PC-3 (cell line): Measurements from ENCODE around the gene KIAA1328. TPM values are rescaled to one million over a fixed set of nuclear protein-coding genes. Genes with fewer than 3 reads are reported as not detected.

Experiments used
- ATAC-seq: fragments of 200-7000 bp; cut with Tn5 transposase; 2 replicates; pipeline ENCODE4 v1.9.1; 2020; ENCODE audit warnings: mild to moderate bottlenecking, moderate library complexity
- BruUV-seq: library from RNA; stranded (reverse); fragments of 400-500 nt; replicated peaks from 2 replicates; lab custom pipeline; 2021; lab: Mats Ljungman, UMichigan
- CTCF ChIA-PET: fragments of 300-600 bp; sonication (Branson Sonifier 250); formaldehyde crosslinking; loops from one replicate; lab custom pipeline; 2022; ENCODE audit warnings: antibody characterized with exemption; lab: Charles Lee
- POLR2A ChIA-PET: fragments of 300-600 bp; sonication (Branson Sonifier 250); formaldehyde crosslinking; loops from one replicate; lab custom pipeline; 2022; ENCODE audit warnings: antibody characterized with exemption; ENCODE audit not compliant: unreplicated experiment; lab: Charles Lee
- DNase-seq: peaks from one replicate; pipeline ENCODE4 v3.0.0-alpha.2; 2015
- H2AFZ ChIP-seq: fragments of 300-600 bp; sonication (generic); 2 replicates; pipeline ENCODE4 v1.6.0; 2016; ENCODE audit warnings: antibody characterized with exemption, low read length
- H3F3A ChIP-seq: fragments of 300-600 bp; sonication (generic); one replicate; pipeline ENCODE4 v1.6.0; 2017; ENCODE audit warnings: antibody characterized with exemption, low read length, control low read depth, mild to moderate bottlenecking; ENCODE audit not compliant: unreplicated experiment
- H3K27ac ChIP-seq: fragments of 300-600 bp; sonication (generic); 2 replicates; pipeline ENCODE4 v1.5.1; 2016; ENCODE audit warnings: mild to moderate bottlenecking, low read length
- H3K27me3 ChIP-seq: fragments of 300-600 bp; sonication (generic); 2 replicates; pipeline ENCODE4 v1.6.1; 2016; ENCODE audit warnings: low read length, mixed read lengths
- H3K36me3 ChIP-seq: fragments of 300-600 bp; sonication (generic); 2 replicates; pipeline ENCODE4 v1.6.1; 2016; ENCODE audit warnings: low read depth, mixed run types, low read length, mixed read lengths
- H3K4me1 ChIP-seq: fragments of 300-600 bp; sonication (generic); 2 replicates; pipeline ENCODE4 v1.5.1; 2016; ENCODE audit warnings: low read length; ENCODE audit not compliant: insufficient read depth
- H3K4me2 ChIP-seq: fragments of 300-600 bp; sonication (generic); 2 replicates; pipeline ENCODE4 v1.6.0; 2016; ENCODE audit warnings: low read length
- H3K4me3 ChIP-seq: fragments of 300-600 bp; sonication (generic); 2 replicates; pipeline ENCODE4 v1.5.1; 2016; ENCODE audit warnings: mild to moderate bottlenecking, low read length, mixed read lengths
- H3K79me2 ChIP-seq: fragments of 300-600 bp; sonication (generic); 2 replicates; pipeline ENCODE4 v1.6.1; 2017; ENCODE audit warnings: low read length, mixed read lengths
- H3K9ac ChIP-seq: fragments of 300-600 bp; sonication (generic); 2 replicates; pipeline ENCODE4 v1.6.0; 2016; ENCODE audit warnings: mild to moderate bottlenecking, low read length
- H3K9me2 ChIP-seq: fragments of 300-600 bp; sonication (generic); replicated peaks from 2 replicates; pipeline ENCODE4 v1.6.1; 2016; ENCODE audit warnings: mixed run types, low read length, mixed read lengths
- H3K9me3 ChIP-seq: fragments of 300-600 bp; sonication (generic); 2 replicates; pipeline ENCODE4 v1.6.1; 2016; ENCODE audit warnings: low read length, mixed read lengths
- H4K20me1 ChIP-seq: fragments of 300-600 bp; sonication (generic); 2 replicates; pipeline ENCODE4 v1.6.1; 2016; ENCODE audit warnings: low read length, mixed read lengths
- CTCF ChIP-seq: fragments of 300-600 bp; sonication (generic); conservative IDR thresholded peaks from 2 replicates; pipeline ENCODE4 v1.5.1; 2017; ENCODE audit warnings: antibody characterized with exemption, low read depth, mild to moderate bottlenecking, low read length
- EZH2 ChIP-seq: fragments of 300-600 bp; sonication (generic); IDR thresholded peaks from one replicate; pipeline ENCODE4 v1.6.1; 2017; ENCODE audit warnings: antibody characterized with exemption, mild to moderate bottlenecking, low read length; ENCODE audit not compliant: unreplicated experiment
- EZH2phosphoT487 ChIP-seq: fragments of 300-600 bp; sonication (generic); IDR thresholded peaks from 2 replicates; pipeline ENCODE4 v1.6.1; 2018; ENCODE audit warnings: mild to moderate bottlenecking, antibody characterized with exemption, low read length, borderline replicate concordance
- intact Hi-C: fragments of 100-400 bp; cut with micrococcal nuclease; formaldehyde crosslinking; loops from 2 replicates; pipeline ENCODE4 v1.9.0; 2023
- total RNA-seq: library from RNA; depleted of rRNA; stranded (reverse); fragments of >200 nt; gene quantifications from 2 replicates; pipeline ENCODE4 v1.2.3, GENCODE V29; 2014

Gene KIAA1328
- total RNA-seq, 1 experiment from 2014 or later = 4.4 TPM

GRCh38 chr18:36960038-36960437 is 131.1 kb downstream of the KIAA1328 start:
- Histone ChIP-seq H3K79me2 (no peaks in the 10 kb centered on the region), H3K4me1 (no peaks in the 10 kb centered on the region), H3K4me3 (no peak overlapping the region), H3K36me3 (no peaks in the 10 kb centered on the region), H2AFZ (no peak overlapping the region), H4K20me1 (no peaks in the 10 kb centered on the region), H3K9me2 (no peaks in the 10 kb centered on the region), H3K27me3 (no peaks in the 10 kb centered on the region), H3K9ac (no peak overlapping the region), H3F3A (no peaks in the 10 kb centered on the region), H3K9me3 (no peaks in the 10 kb centered on the region), H3K27ac (no peak overlapping the region), H3K4me2 (no peak overlapping the region)
- ChIA-PET POLR2A (no interaction called here), CTCF (no interaction called here)
- TF ChIP-seq EZH2phosphoT487 (no peak), EZH2 (no peak), CTCF (no peak)
- no TSS peak for BruUV-seq
- no peak for DNase-seq
- intact Hi-C loops = no loop called here
- no peak for ATAC-seq

- no peaks in the 10 kb centered on the region for H3K79me2 ChIP-seq
- H3K4me1 ChIP-seq = no peaks in the 10 kb centered on the region
- no peak for ATAC-seq
- no peaks in the 10 kb centered on the region for H3K9me3 ChIP-seq
- no peaks in the 10 kb centered on the region for H3K36me3 ChIP-seq
- POLR2A ChIA-PET = no interaction called here
- H3F3A ChIP-seq = no peaks in the 10 kb centered on the region
- no TSS peak for BruUV-seq
- H3K27ac ChIP-seq = no peak overlapping the region
- H4K20me1 ChIP-seq = no peaks in the 10 kb centered on the region
- H3K9ac ChIP-seq = no peak overlapping the region
- no peak overlapping the region for H2AFZ ChIP-seq
- no peak for TF ChIP-seq EZH2
- no peak for TF ChIP-seq EZH2phosphoT487
- H3K9me2 ChIP-seq = no peaks in the 10 kb centered on the region
- CTCF ChIA-PET = no interaction called here
- no peaks in the 10 kb centered on the region for H3K27me3 ChIP-seq
- H3K4me2 ChIP-seq = no peak overlapping the region
- H3K4me3 ChIP-seq = no peak overlapping the region
- no peak for DNase-seq
- intact Hi-C loops = no loop called here
These were observed 134.5 kb downstream of the KIAA1328 start for GRCh38 chr18:36963464-36963863.

GRCh38 chr18:36974686-36975085 is 145.8 kb downstream of the KIAA1328 start:
- TF ChIP-seq EZH2 (no peak), EZH2phosphoT487 (no peak), CTCF (no peak)
- ATAC-seq (no peak), DNase-seq (no peak)
- Histone ChIP-seq H3K9me3 (no peaks in the 10 kb centered on the region), H4K20me1 (no peaks in the 10 kb centered on the region), H3K4me2 (no peak overlapping the region), H3K4me3 (no peak overlapping the region), H3F3A (no peaks in the 10 kb centered on the region), H3K36me3 (no peaks in the 10 kb centered on the region), H3K27me3 (no peaks in the 10 kb centered on the region), H3K27ac (no peak overlapping the region), H3K4me1 (no peaks in the 10 kb centered on the region), H3K79me2 (no peaks in the 10 kb centered on the region), H3K9me2 (no peaks in the 10 kb centered on the region), H3K9ac (no peak overlapping the region), H2AFZ (no peak overlapping the region)
- ChIA-PET POLR2A (no interaction called here), CTCF (no interaction called here)
- intact Hi-C loops = no loop called here
- BruUV-seq = no TSS peak
